HG03097 (cell line): ENCODE measurements around the gene GALNT10.

Source experiments
- ATAC-seq: cut with Tn5 transposase; IDR thresholded peaks from one replicate; pipeline ENCODE4 v1.9.1; 2021; ENCODE audit not compliant: unreplicated experiment, low FRiP score

GALNT10 gene

DNA sequence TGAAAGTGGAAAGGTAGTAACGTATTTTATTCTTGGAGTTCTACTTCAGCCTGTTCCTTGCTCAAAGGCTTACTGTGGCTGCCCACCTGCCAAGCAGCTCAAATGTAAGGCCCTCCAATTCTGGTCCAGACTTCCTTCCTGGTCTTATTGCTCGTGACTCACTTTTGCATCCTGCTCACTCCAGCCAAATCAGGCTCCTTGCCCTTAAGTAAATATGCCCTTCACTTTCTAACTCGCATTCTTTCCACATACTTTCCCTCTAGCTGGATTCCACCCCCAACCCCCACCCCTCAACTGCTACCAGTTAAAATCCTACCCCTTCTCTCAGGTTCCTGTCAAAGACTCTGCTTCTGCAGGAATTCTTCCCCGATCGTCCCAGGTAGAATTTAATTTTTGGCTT, 96.6 kb downstream of the GALNT10 start:
- ATAC-seq: no peak

DNA sequence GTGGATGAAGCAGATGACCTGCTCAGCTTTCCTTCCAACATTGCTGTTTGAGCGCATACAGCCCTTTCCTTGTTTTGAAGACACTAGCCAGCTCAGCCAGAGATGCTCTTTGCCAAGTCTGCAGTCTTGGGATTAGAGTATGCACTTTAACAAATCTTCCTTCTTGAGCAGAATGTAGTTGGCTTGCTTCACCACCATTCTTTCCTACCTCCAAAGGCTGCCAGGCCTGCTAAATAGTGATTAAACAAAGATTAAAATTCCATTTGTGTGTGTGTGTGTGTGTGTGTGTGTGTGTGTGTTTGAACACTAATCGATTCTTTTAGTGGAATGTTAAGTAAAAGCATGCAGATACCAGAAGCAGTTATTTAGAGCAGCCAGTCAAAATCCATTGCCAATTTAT, 97.6 kb downstream of the GALNT10 start:
- no peak for ATAC-seq

DNA sequence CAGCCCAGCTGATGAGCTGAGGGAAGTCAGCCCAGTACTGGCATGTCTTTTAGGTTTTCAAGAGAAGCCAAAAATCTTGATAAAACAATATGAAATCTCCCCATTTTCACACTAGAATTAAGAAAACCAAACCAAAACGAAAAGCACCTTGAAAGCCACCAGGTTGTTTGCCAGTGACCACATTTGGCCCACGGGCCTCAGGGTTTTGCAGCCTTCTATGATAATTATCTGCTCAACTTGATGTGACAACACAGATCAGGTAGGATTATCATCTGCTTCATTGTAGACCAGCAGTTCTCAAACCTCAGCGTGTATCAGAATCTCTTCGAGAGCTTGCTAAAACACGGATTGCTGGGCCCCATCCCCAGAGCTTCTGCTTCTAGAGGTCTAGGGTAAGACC, 101.4 kb downstream of the GALNT10 start:
- no peak for ATAC-seq

DNA sequence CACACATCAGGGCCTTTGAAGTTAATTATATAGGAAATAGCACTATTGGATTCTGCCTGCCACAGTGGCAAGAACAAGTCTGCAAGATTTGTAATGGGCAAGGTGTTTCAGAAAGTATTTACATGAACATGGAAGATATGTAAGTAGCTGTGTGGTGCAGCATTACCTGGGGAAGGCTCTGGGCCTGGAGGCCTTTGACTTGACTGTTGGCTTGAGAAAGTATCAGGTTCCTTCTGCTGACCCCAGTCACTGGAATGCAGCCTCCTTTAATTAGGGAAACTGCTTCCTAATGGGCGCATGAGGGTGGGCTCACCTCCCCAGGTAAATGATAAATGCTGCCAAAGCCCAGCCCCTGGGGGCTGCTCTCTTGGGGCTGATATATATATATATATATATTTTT, 102.7 kb downstream of the GALNT10 start:
- no peak for ATAC-seq

DNA sequence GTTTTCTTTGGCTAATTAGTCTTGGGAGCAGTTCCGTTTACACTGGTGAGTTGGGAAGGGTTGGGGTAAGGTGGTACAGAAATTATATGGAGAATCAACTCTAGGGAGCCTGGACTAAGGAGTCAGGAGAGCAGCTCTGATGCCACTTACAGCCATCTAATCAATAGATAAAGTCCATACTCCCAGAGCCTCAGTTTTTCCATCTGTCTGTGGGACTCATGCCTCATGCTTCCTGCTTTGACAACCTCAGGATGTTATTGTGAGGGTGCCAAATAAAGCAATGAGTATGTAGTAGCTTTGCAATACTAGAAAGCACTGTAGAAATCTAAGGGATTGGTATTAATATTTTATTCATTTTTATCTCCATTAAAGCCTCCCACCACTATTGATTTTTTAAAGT, 105.0 kb downstream of the GALNT10 start:
- ATAC-seq: no peak

DNA sequence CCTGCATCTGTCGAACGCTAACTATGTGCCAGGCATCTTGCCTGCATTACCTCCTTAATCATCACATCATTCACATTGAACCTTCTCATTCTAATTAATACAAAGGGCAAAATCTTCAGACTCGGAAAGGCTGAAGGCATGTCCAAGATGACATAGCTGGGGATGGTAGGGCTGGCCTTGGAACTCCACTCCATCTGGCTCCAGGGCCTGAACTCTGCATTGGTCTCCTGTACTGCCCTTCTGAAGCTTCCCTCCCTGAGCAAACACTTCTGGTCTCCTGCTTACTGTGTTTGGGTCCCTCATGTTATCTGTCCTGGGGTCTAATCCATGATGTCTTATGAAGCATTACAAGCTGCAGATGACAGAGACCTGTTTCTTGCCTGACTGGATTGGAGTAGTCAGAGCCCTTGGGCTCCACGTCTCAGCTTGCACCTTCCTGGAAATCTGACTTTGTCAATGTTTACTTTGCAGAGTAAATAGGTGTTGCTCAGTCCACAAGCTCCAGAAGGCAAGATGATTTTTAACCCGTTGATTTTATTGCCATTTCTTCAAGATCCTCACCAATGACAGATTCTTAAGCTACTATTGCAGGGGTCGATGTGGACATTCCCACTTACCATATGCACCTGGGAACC, 106.1 kb downstream of the GALNT10 start:
- no peak for ATAC-seq

DNA sequence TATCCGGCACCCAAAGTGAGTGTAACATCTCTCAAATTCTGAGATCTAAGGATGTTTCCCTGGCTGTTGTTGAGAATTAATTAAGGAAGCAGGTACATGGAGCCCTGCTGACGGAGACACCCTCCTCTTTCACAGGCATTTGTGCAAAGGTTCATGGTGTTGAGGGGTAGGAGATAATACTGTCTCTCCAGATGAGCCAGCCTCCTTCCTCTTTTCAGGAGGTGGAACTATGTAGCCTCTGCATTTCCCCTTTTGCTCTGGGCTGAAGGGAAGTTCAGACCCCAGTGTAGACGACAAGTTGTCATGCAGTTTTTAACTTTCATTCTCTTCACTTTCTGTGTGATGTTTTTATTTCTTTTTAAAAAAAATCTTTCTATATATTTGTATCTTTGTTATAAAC, 107.5 kb downstream of the GALNT10 start:
- no peak for ATAC-seq

DNA sequence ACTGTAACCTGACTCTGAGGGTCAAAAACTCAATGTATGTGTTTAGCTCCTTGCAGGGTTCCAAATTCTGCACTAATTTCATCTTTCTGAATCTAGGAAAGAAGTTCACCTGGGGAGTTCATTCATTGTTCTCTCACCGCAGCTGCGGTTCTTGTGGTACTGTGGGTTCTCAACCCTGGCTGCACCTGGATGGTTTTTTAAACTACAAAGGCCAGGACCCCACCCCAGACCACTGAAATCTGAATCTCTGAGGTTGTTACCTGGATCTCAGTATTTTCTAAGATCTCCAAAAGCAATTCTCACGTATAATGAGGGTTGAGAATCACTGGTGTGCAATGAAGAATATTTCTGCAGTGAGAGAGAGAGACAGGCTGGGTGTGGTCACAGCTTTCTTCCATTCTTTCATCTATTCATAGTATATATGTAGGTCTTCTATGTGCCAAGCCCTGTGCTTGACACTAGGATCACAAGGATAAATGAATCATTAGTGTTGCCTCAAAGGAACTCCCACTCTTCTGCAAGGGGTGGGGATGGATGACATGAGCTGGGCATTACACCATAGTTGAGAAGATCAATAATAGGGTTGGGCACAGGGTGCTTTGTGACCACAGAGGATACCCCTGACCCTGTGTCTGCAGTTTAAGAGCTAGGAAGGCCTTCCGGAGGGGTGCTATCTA, 109.8 kb downstream of the GALNT10 start:
- no peak for ATAC-seq

DNA sequence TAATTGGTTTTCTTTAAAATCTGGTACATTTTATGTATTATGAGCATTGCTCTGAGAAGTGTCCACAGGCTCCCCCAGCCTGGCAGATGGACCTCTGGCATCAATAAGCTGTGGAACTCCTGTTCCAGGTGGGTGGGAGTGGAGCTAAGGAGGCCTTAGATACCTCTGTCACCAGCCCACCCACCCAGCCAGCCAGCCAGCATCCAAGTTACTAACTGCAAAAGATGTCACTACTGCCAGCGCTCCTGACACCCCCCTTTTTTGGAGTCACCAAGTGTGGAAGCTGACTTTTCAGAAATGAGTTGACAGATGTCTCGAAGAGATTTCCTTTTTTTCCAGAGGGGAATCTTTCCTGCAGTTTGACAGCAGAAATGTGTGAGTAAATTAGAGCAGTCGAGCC, 111.2 kb downstream of the GALNT10 start:
- no peak for ATAC-seq

DNA sequence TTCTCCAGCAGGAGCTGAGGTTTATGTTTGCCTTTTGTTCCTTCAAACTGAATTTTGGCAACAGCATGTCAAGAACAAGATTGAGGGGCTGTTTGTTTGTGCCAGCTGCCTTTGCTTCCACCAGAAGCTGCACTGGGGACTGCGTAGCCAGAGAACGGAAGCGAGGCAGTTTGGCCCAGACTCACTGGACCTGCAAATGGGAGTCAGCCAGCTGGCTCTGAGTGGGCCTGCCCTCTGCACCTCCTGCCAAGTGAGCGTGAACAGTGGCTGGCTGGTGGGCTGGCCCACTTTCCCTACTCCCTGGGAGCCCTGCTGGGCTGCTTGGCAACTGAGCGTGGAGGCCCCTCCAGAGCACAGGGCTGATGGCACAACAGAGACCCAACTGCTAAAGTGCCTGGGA, 111.6 kb downstream of the GALNT10 start:
- ATAC-seq: no peak

DNA sequence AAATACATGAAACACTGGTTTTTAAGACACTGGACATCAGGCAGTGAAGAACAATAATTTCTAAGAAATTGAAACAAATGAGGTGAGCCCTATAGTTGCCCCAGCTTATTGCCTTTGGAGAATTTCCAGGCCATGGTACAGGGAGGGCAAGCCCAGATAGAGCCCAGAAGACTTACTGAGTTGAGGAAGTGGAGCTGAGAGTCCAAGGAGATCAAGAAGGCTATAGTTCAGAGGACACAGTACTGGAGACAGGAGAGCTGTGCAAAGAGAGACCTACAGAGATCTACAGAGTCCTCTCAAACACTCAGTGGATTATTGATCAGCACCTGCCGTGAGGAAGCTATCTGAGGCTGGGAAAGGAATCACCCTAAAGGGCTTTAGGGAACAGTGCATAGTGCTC, 112.6 kb downstream of the GALNT10 start:
- no peak for ATAC-seq

DNA sequence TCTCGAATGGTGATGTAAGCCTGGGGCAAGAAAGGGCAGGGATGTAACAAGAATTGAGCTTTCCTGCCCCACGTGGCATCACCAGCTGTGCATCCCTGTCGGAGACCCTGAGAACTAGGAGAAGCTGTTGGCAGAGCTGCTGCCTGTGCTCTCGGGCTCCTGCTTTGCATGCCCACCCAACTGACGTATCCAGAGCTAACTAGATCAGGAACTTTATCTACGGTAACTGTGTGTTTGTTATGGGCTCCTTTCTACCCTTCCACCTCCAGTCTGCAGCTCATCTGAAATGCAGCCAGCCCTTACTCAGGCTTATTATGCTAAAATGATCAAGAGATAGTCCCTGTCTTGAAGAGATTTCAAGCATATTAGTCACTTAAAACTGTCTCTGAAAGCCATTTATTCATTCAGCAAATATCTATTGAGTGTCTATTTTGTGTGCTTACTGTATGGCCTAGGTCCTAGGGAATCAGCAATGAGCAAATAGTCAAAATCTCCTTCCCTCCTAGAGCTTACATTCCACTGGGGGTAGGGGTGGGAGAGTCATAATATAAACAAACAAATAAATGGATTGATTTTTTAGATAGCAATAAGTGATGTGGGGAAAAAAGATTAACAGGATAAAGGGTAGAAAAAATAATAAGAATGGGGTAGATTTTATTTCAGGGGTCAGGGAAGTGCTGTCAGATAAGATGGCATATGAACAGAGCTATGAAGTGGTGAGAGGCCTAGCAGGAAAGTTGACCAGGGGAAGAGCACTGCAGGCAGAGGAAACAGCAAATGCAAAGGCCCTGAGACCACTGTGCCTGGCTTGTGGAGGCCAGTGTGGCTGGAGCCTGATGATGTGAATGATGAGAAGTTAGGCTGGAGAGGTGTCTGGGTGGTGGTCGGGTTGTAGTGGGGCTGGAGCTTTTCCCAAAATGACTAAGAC, 118.2 kb downstream of the GALNT10 start:
- no peak for ATAC-seq

DNA sequence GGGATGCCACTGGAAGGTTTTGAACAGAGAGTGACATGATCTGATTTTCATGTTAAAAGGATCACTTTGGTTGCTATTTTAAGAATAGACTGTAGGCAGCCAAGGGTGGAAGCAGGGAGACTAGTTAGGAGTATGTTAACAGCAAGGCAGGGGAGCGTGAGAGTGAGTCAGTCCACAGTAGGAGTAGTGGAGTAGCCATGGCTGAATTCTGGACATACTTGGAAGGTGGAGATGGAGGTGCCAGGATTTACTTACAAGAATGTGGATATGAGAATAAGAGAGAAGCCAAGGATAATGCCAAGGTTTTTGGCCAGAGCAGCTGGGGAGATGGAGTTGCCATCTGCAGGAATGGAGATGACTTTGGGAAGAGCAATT, 118.8 kb downstream of the GALNT10 start:
- ATAC-seq: no peak

DNA sequence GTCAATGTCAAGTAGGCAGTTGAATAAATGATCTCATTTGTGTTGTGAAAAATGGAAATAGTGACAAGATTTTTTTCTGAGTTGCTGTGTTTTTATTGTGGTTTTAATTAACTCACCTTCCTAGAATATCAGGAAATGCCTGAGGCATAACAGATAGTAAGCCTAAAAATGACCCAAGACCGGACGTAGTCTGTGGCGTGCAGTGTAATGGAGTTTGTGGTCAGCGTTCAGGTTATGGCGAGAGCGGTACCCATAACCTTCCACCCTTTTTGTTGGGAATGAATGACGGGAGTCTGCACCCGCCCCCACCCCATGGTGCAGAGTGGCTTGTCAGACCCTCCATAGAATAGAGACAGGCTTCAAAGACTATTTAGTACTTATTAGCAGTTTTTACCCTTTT, 119.3 kb downstream of the GALNT10 start:
- no peak for ATAC-seq

DNA sequence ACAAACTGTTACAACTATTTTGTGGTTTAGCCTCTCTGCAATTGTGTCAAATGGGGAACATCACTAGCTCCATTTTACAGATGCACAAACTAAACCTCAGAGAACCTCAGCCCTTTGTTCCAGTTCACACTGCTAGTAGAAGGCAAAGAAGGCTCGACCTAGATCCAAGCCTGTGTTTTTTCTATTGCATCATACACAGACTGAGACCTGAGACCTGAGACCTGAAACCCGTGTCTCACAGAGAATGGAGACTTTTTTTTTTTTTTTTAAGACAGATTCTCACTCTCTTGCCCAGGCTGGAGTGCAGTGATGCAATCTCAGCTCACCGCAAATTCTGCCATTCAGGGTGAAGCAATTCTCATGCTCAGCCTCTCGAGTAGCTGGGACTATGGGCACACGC, 120.8 kb downstream of the GALNT10 start:
- ATAC-seq: peak; percentile 60

DNA sequence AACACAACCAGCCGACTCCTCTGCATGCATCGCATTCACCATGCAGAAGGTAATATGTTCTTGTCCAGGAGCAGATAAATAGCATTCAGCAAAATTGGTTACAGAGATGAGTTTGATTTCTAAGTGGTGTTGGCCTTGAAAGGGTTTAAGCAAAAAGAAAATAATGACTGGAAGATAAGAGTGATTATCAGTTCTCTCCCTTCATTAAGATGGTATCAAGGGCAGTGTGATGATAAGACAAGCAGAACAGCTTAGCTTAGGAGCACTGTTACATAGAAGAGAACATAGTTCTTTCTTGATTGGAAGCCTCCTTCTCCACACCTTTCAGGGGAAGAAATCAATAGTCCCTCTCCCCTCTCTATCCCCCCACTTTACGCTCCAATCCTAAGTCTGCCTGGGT, 121.5 kb downstream of the GALNT10 start:
- ATAC-seq: no peak

DNA sequence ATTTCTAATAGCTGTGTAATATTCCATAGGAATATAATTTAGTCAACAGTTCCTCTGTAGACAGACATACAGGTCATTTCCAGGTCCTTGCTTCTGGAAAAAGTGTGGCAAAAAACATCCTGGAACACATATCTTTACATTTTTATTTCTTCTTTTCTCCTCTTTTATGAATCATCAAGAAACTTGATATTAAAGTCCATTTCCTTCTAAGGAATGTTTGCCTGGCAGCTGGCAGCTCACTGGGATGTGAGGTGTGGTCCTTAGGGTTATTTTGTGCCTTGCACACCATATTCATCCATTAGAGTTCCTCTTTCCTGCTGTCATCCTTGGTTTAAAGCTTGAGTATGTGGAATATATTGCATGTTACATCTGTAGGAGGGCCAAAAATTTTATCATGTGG, 122.0 kb downstream of the GALNT10 start:
- ATAC-seq: no peak

DNA sequence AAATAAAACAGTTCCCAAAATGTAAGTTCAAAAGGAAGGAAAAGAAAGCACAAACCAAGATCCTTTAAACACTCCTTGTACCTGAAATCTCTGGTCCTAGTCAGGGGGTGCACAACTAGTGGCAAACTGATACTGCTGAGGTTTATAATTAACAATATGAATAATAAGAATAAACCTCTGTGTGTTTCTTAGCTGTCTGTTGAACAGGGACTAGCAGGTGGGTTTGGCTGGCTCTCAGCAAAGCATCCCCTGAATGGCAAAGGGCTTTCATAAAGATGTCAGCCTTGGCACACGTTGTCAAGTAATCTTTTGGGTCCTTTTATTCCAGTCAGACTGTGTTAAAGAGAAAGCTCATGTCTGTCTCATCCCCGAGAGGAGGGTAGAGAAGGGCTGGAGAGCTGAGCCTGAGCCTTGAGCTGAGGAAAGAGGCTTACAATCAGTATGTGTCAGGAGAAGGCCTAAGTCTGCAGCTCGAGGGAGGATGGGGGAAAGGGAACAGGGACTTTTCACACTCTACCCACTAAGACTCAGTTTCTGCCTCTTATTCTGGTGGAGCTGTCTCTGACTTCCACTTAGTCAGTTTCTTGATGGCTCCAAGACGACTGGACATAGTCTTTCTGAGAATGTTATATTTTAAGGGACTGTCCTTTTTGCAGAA, 123.0 kb downstream of the GALNT10 start:
- no peak for ATAC-seq

DNA sequence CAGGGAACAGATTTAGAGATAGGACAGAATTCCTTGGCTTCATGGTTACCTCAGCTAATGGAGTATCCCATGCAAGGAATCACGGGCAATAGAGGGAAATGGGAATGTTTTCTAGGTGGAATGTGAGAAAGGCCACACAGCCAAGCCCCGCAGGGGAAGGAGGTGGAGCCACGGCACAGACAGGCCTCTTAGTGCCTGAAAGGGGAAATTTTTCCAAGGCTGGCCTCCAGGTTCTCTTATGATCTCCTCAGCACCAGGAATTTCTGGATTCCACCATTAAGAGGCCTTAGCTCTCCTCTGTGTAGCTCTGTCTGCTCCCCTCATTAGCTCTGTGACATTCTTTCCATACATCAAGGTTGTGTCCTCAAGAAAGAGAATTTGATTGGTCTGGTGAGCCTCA, 124.7 kb downstream of the GALNT10 start:
- no peak for ATAC-seq

DNA sequence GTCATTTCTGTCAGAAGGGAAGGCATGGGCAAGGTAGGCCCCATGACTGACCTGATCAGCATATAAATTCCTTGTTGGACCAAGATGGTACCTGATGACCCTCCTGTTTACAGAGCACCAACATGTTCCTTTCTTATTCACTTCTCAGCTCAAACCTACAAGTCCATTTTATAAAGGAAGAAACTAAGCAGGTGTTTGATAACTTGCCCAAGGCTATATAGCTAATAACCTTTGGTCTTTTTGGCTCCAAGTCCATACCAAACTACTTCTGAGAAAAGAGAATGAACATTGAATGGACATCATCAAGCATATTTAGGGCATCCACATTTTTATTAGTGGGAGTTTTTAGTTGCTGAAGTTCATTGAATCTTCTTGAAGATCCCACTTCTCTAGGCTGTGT, 125.2 kb downstream of the GALNT10 start:
- ATAC-seq: no peak

DNA sequence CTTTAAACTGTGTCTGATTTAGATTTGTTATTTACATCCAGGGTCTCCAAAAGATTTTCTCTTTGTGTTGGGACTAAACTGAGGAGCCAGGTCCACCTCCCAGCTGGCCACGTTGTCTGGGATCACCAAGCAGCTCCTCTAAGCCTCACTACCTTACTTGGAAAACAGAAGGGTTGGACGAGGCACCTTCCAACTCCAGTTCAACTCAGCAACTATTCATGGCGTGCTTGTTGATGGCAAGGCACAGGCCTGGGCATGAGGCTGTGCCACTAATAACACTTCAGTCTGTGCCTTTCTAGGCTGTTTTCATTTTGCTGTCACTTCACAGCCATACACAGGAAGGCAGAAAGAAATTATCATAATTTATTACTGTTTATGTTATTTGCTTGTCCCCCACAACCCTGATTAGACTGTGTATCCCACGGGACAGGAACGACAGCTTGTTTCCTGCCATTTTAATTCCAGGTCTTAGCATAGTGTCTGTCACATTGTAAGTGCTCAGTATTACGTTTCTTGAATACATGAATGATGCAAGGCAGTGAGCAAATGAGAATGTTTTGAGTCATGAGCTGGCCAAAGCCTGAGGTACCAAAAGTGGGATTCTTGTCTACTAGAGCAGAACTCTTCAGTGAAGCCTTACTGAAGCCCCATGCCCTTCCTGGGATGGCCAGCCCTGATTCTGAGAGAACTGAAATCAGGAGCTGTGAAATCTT, 125.8 kb downstream of the GALNT10 start:
- ATAC-seq: no peak
